ENCODE data around the gene GALNT18. TPM values are rescaled to one million over a fixed set of nuclear protein-coding genes. Genes with fewer than 3 reads are reported as not detected.

GALNT18 gene
- total and polyA plus RNA-seq, 8 donors, result 16.4 to 42.6 (median 23.0) TPM

DNA sequence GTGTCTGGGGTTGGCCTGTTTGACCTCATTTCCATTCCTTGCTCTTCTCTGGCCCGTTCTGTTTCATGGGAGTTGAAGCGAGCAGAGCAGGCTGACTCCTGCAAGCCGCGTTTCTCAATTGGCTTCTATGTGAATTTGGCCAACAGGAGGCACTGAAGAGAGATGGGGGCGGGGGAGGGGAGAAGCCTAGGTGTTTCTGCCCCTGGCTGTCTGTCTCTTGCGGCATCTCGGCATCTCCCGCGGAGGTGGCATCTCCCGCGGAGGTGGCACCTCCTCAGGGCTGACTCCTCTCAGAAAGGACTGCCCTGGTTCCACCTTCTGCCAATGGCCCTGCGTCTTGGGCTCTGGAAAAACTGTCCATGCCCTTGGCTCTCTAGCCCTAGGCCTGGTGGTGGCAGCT lies 143.1 kb downstream of the GALNT18 start:
- DNase-seq (no peak), ATAC-seq (no peak)
- Histone ChIP-seq H3K9me3 (no peaks in the 10 kb centered on the region), H3K4me3 (no peak overlapping the region), H3K27me3 (no peaks in the 10 kb centered on the region), H3K4me1 (no peaks in the 10 kb centered on the region), H3K36me3 (no peaks in the 10 kb centered on the region), H3K27ac (no peak overlapping the region)
- TF ChIP-seq, protein P1, sequence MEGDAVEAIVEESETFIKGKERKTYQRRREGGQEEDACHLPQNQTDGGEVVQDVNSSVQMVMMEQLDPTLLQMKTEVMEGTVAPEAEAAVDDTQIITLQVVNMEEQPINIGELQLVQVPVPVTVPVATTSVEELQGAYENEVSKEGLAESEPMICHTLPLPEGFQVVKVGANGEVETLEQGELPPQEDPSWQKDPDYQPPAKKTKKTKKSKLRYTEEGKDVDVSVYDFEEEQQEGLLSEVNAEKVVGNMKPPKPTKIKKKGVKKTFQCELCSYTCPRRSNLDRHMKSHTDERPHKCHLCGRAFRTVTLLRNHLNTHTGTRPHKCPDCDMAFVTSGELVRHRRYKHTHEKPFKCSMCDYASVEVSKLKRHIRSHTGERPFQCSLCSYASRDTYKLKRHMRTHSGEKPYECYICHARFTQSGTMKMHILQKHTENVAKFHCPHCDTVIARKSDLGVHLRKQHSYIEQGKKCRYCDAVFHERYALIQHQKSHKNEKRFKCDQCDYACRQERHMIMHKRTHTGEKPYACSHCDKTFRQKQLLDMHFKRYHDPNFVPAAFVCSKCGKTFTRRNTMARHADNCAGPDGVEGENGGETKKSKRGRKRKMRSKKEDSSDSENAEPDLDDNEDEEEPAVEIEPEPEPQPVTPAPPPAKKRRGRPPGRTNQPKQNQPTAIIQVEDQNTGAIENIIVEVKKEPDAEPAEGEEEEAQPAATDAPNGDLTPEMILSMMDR (IDR thresholded peaks at IDR 0.05), result no peak
- intact Hi-C loops (cut with DNase I), result no loop called here

DNA sequence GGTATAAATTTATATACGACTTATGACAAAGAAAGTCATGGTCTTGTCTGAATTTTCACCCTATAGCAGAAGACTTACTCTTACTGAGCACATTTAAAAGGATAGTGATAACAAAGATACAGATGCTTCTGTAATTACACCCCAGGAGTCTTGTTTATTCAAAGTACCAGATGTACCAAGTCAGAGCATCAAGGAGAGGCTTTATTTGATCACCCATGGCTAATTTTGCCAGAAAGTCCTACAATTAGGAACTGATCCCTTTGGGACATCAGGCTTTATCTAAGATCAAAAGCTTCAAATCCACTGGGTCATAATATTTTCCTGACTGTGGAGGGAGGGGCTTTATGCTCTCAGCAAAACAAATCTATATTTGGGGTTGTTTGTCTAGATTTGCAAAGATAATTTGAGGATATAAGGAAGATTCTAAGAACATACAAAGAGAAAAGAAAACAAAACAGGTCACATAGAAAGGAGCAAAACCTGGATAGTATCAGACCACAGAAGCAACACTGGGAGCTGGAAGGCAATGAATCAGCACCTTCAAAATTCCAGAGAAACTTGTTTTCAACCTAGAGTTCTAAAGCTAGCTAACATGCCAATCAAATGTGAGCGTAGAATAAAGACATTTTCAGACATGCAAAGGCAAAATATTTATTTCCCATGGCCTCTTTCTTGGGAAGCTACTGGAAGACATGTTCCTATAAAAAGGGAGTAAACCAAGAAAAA lies 143.9 kb downstream of the GALNT18 start:
- no peak for DNase-seq
- Histone ChIP-seq H3K4me1 (no peaks in the 10 kb centered on the region), H3K27ac (no peak overlapping the region), H3K36me3 (no peaks in the 10 kb centered on the region), H3K9me3 (no peaks in the 10 kb centered on the region), H3K4me3 (no peak overlapping the region), H3K27me3 (no peaks in the 10 kb centered on the region)
- TF ChIP-seq, protein P1 (IDR thresholded peaks at IDR 0.05), result no peak
- intact Hi-C loops (cut with DNase I), result no loop called here
- ATAC-seq, result no peak

DNA sequence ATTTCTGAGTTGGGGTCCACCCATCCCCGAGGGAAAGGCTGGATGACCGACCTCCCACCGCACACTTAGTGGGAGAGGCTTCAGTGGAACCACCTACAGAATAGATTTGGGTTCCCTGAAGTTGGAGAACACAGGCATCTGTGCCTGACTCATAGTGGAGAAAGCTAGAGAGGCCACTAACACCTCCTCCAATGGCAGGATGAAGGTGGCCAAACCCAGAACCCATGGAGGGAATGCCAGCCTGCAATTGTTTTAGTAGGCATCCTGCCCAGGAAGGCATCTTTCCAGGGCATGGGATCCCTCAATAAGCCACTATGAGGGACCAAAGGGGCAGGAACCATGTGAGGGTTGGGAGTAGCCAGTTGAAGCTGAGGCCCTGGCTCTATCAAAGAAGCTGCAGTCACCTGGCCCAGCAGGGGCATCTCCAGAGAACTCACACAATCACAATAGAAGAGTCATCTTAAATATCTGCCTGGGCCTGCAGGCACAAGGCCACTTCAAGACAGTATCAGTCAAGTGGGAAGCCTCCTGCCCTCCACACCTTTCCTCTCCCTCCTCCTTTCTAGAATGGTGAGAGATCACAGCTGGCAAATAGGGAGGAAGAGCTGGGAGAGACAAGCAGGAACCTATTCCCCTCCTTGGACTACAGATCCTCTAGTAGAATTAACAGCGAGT lies 144.7 kb downstream of the GALNT18 start:
- intact Hi-C loops (cut with DNase I), result no loop called here
- Histone ChIP-seq H3K27me3 (no peaks in the 10 kb centered on the region), H3K4me1 (no peaks in the 10 kb centered on the region), H3K9me3 (no peaks in the 10 kb centered on the region), H3K36me3 (no peaks in the 10 kb centered on the region), H3K27ac (no peak overlapping the region), H3K4me3 (no peak overlapping the region)
- TF ChIP-seq, protein P1 (IDR thresholded peaks at IDR 0.05), result no peak
- ATAC-seq (no peak), DNase-seq (no peak)

DNA sequence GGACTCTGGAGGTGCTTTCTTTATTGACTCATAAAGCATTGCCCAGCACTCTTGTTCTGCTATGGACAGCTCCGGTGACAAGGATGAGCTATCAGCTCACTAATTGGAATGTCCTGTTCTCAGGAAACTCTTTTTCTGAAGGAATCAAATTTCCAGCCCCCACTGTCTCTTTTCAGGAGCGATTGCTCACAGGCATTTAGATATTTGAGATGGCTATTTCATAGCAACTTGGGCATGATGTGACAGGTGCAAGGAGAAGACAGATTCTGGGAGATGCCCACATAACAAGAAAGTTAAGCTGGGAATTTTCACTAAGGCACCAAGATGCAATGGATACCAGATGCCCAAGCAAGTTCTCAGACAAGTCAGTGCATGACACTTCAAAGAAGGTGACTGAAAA lies 145.3 kb downstream of the GALNT18 start:
- no peak for ATAC-seq
- TF ChIP-seq, protein P1 (IDR thresholded peaks at IDR 0.05), result no peak
- Histone ChIP-seq H3K27me3 (no peaks in the 10 kb centered on the region), H3K27ac (no peak overlapping the region), H3K9me3 (no peaks in the 10 kb centered on the region), H3K36me3 (no peaks in the 10 kb centered on the region), H3K4me3 (no peak overlapping the region), H3K4me1 (no peaks in the 10 kb centered on the region)
- intact Hi-C loops (cut with DNase I), result no loop called here
- no peak for DNase-seq

DNA sequence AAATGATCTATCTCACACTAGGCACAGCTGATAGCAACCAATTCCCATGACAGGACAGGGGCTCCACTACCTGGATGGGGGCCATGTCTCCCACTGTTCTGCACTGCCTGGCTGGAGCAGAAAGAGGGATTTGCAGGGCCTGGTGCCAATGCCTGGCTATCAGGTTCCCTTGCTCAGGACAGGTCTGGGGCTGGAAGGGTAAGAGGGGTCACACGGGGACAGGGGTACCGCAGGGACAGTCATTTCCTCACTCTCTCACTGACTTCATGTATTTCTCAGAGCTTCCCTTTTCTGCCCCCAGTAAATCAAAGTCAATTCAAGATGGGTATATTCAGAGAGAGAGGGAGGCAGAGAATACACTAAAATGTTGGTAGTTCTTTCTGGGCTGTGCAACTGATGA lies 149.7 kb downstream of the GALNT18 start:
- H3K27ac ChIP-seq, result no peak overlapping the region

More for the DNA sequence above, 149.7 kb downstream of the GALNT18 start:
- H3K27me3 ChIP-seq, result no peaks in the 10 kb centered on the region
- DNase-seq (no peak), ATAC-seq (no peak)
- TF ChIP-seq, protein P1 (IDR thresholded peaks at IDR 0.05), result no peak
- H3K9me3 ChIP-seq, result no peaks in the 10 kb centered on the region
- intact Hi-C loops (cut with DNase I), result no loop called here
- no peak overlapping the region for H3K4me3 ChIP-seq
- no peaks in the 10 kb centered on the region for H3K4me1 ChIP-seq
- no peaks in the 10 kb centered on the region for H3K36me3 ChIP-seq
